Pancreas (tissue), 10 donors: ENCODE data around the gene SPRED1. TPM values are rescaled to one million over a fixed set of nuclear protein-coding genes. Genes with fewer than 3 reads are reported as not detected.

Experiments used
- ATAC-seq, 4 donors: fragments of 200-7000 bp; cut with Tn5 transposase; one replicate each; pipeline versions ENCODE4 v1.8.0 to v1.9.1; 2020; ENCODE audit warnings: mild to moderate bottlenecking in 4 of 4, moderate library complexity in 4 of 4
- DNase-seq, 6 donors: peaks; one replicate each; pipeline ENCODE4 v3.0.0-alpha.2; 2020
- FAIRE-seq: peaks from 2 replicates; lab custom pipeline; 2012; peaks lifted over from hg19 to GRCh38; lab: Jason Lieb, UNC
- H3K27ac ChIP-seq, 4 donors: fragments of 200-600 bp; sonication (generic); 1 replicate in 3 of 4; 2 replicates in 1 of 4; pipeline versions ENCODE4 v1.5.0 to v1.8.0; 2020
- H3K27me3 ChIP-seq, 4 donors: fragments of 200-600 bp; one replicate each; pipeline ENCODE4 v1.8.0; 2021
- H3K36me3 ChIP-seq, 3 donors: fragments of 200-600 bp; sonication (generic) in 1 of 3; one replicate each; pipeline versions ENCODE4 v1.5.0 to v1.8.0; 2020 to 2021
- H3K4me1 ChIP-seq, 3 donors: fragments of 200-600 bp; one replicate each; pipeline ENCODE4 v1.8.0; 2021
- H3K4me3 ChIP-seq, 4 donors: fragments of 200-600 bp; sonication (generic) in 2 of 4; one replicate each; pipeline versions ENCODE4 v1.5.0 to v1.8.0; 2020 to 2021
- H3K9me3 ChIP-seq, 4 donors: fragments of 200-600 bp; one replicate each; pipeline ENCODE4 v1.8.0; 2021
- CTCF ChIP-seq, 4 donors: fragments of 200-600 bp; sonication (generic) in 3 of 4; IDR thresholded peaks; one replicate each; pipeline versions ENCODE4 v1.5.0 to v1.8.0; 2021; ENCODE audit warnings: antibody characterized with exemption in 4 of 4
- WGBS, 2 donors: extraction: QIAGEN DNeasy Blood & Tissue Kit; methylation state at CpG; one replicate each; pipeline ENCODE4 v1.1.7; 2013; 5-methylcytosine and 5-hydroxymethylcytosine counted together
- intact Hi-C, 3 donors: fragments of 100-400 bp; cut with DNase I; formaldehyde crosslinking; loops; one replicate each; pipeline versions ENCODE4 v1.11.1 to v1.14.2; 2022
- polyA plus RNA-seq, 2 donors: library from polyadenylated mRNA; stranded (reverse); fragments of 200-250 nt; gene quantifications; one replicate each; pipeline ENCODE4 v1.2.3, GENCODE V29; 2013
- total RNA-seq, 6 donors: library from RNA; stranded (reverse); fragmentation: NEBNext Ultra II Directional in 4 of 6; extraction: Animal tissue kit (Norgen Biotek cat#: 25700) in 4 of 6; gene quantifications; one replicate each; pipeline versions ENCODE4 v1.2.1 to v1.2.4, GENCODE V29; 2021 to 2023
- donor health status: healthy with polysubstance abuse.
- donor health status: DM: no; HTN: no; CAD: no; lungs with moderate emphysema.
- donor health status: DM: no; HTN: no; CAD: no.
- donor health status: control.
- donor health status: control.
- donor health status: Bipolar disorder and iron deficiency.
- donor health status: DM: yes; HTN: yes; CAD: no.
- donor health status: DM: no; HTN: no; CAD: no.
- donor health status: DM: no; HTN: no; CAD: no.
- donor health status: DM: yes; HTN: yes; CAD: no.

SPRED1 gene
- total and polyA plus RNA-seq, 8 donors: 2.5 to 19.2 (median 6.5) TPM

- FAIRE-seq: no peak
- WGBS, 2 donors: 96 to 99% methylated on average over 3 of the region's 3 CpGs
These were observed 10.6 kb downstream of the SPRED1 start for GRCh38 chr15:38263251-38263650.

DNA sequence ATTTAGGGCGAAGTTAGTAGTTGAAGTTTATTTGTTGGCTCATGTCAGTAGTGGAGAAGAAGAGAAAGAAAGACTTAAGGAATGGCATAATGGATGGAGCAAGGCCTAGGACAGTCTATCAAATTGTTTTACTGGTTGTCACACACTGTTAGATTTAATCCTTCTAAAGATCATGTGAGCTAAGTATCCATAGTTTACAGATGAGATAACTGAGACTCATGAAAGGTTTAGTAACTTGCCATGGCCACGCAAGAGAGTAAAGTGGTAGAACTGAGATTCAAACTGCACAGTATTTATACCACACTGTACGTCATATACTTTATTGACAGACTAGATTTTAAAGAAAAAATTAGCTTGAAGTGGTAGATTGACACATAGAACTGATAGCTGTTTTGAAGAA, 11.4 kb downstream of the SPRED1 start:
- Histone ChIP-seq H3K4me1 (peaks cover 0 to 5% (median 4%) of the 10 kb centered on the region in 3 donors), H3K27ac (no peak overlapping the region), H3K36me3 (no peaks in the 10 kb centered on the region), H3K27me3 (no peaks in the 10 kb centered on the region), H3K4me3 (no peak overlapping the region), H3K9me3 (no peaks in the 10 kb centered on the region)
- WGBS, 2 donors: 82 to 89% methylated on average over 3 of the region's 3 CpGs
- no peak for ATAC-seq
- no peak for TF ChIP-seq CTCF (IDR thresholded peaks at IDR 0.05)
- no peak for DNase-seq
- no peak for FAIRE-seq
- intact Hi-C loops: no loop called here

More at GRCh38 chr15:38263251-38263650, 10.6 kb downstream of the SPRED1 start:
- ATAC-seq (no peak), DNase-seq (no peak)
- no peak overlapping the region for H3K4me3 ChIP-seq
- intact Hi-C loops: no loop called here
- H3K27me3 ChIP-seq: no peaks in the 10 kb centered on the region
- peaks cover 0 to 5% (median 4%) of the 10 kb centered on the region in 3 donors for H3K4me1 ChIP-seq
- no peaks in the 10 kb centered on the region for H3K36me3 ChIP-seq
- H3K27ac ChIP-seq: no peak overlapping the region
- TF ChIP-seq CTCF (IDR thresholded peaks at IDR 0.05): no peak
- H3K9me3 ChIP-seq: no peaks in the 10 kb centered on the region

DNA sequence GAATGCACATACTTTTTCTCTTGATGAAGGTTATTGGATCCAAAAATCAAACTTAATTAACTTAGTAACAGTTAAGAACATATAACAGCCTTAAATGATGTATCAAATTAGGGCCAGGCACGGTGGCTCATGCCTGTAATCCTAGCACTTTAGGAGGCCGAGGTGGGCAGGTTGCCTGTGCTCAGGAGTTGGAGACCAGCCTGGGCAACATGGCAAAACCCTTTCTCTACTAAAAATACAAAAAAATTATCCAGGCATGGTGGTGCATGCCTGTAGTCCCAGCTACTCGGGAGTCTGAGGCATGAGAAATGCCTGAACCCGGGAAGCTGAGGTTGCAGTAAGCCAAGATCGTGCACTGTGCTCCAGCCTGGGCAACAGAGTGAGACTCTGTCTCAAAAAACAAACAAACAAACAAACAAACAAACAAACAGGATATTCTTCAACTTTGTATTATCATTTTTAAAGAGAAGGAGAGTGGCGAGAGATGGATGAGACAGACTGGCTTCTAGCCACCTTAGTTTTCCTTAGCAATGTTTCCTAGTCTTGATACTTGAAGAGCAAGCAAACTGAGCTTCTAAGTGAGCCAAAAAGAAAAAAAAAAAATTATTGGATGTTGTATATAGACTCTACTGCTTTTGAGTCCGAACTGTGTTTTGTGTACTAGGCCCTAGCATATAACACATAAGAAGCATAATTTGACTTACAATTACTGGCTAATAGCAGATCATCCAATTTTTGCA, 13.8 kb downstream of the SPRED1 start:
- Histone ChIP-seq H3K27me3 (no peaks in the 10 kb centered on the region), H3K4me3 (no peak overlapping the region), H3K9me3 (no peaks in the 10 kb centered on the region), H3K4me1 (peaks cover 0 to 5% (median 4%) of the 10 kb centered on the region in 3 donors), H3K27ac (no peak overlapping the region), H3K36me3 (no peaks in the 10 kb centered on the region)
- no peak for TF ChIP-seq CTCF (IDR thresholded peaks at IDR 0.05)
- intact Hi-C loops: no loop called here
- FAIRE-seq (no peak), DNase-seq (no peak), ATAC-seq (no peak)
- 74 to 76% methylated on average over 7 of the region's 7 CpGs for WGBS, 2 donors

- 87 to 95% methylated on average over 3 of the region's 3 CpGs for WGBS, 2 donors
- intact Hi-C loops: no loop called here
These were observed 14.9 kb downstream of the SPRED1 start for GRCh38 chr15:38267421-38268022.

More at GRCh38 chr15:38267421-38268022, 14.9 kb downstream of the SPRED1 start:
- ATAC-seq (no peak), FAIRE-seq (no peak), DNase-seq (no peak)
- no peak for TF ChIP-seq CTCF (IDR thresholded peaks at IDR 0.05)
- Histone ChIP-seq H3K4me3 (no peak overlapping the region), H3K27ac (no peak overlapping the region), H3K4me1 (peaks cover 0 to 5% (median 4%) of the 10 kb centered on the region in 3 donors), H3K27me3 (no peaks in the 10 kb centered on the region), H3K36me3 (no peaks in the 10 kb centered on the region), H3K9me3 (no peaks in the 10 kb centered on the region)
